Measurements from ENCODE around the gene SLC35A5.

GRCh38 chr3:112572701-112573100 is 10.9 kb downstream of the SLC35A5 start:
- TF ChIP-seq RARB (CRISPR knock-in tag; IDR thresholded peaks at IDR 0.05) (no peak), ZFP3 (CRISPR knock-in tag; IDR thresholded peaks at IDR 0.05) (no peak), ZC3H10 (CRISPR knock-in tag; IDR thresholded peaks at IDR 0.05) (no peak), ARNTL (CRISPR knock-in tag; IDR thresholded peaks at IDR 0.05; ENCODE audit: borderline replicate concordance, low read depth) (no peak), ZNF70 (CRISPR knock-in tag; IDR thresholded peaks at IDR 0.05) (no peak), TCF4 (CRISPR knock-in tag; IDR thresholded peaks at IDR 0.05; ENCODE audit: borderline replicate concordance) (no peak), ESRRG (CRISPR knock-in tag; IDR thresholded peaks at IDR 0.05) (no peak)

Measured in SK-N-SH treated with all-trans-retinoic acid at 6 μM for 48 hours (cell line).